GM18526 (cell line): Measurements from ENCODE around the gene NT5DC2.

Experiments
- POLR2A ChIP-seq: IDR thresholded peaks from 3 replicates; pipeline ENCODE4 v1.6.1; 2011; ENCODE audit not compliant: insufficient read length; ENCODE audit errors: extremely low read depth

The NT5DC2 gene

DNA sequence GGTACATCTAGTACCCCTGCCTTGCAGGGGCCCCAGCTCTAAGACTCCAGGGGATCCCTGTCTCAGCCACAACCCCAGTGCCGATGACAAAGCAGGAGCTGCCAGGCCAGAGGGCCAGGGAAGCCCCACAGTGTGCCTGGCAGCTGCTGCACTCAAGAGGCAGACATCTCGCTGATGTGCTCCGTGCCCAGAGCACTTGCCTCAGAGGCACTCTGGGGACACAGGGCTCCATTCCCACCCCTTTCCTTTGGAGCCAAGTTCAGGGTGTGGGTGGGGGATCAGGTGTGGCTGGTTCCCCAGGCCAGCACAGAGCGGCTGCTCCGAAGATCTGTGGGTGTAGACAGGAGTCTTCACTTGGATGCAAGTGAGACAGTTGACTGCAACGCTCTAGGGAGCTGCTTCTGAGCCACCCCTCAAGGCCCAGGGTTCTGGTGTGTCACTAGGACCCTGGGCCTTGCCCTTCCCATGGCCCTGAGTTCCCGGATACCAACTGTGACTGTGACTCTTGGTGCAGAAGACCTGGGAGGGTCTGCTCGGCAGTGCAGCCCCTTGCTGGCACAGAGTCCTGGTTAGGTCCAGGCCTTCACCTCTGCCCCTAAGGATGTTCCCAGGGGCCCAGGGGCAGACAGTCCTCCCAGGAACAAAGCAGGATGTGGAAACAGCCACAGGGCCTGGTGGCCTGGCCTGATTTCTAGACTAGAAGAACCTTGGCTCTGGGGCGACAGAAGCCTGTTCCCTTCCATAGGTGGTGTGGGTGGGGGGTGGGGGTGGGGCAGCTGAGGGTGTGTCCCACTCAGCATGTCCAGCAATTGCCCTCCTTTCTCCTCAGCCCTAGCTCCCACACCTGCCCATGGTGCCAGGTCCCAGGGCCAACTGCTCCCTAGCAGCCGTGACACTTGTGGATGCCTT, 2.5 kb downstream of the NT5DC2 start:
- TF ChIP-seq POLR2A: no peak

DNA sequence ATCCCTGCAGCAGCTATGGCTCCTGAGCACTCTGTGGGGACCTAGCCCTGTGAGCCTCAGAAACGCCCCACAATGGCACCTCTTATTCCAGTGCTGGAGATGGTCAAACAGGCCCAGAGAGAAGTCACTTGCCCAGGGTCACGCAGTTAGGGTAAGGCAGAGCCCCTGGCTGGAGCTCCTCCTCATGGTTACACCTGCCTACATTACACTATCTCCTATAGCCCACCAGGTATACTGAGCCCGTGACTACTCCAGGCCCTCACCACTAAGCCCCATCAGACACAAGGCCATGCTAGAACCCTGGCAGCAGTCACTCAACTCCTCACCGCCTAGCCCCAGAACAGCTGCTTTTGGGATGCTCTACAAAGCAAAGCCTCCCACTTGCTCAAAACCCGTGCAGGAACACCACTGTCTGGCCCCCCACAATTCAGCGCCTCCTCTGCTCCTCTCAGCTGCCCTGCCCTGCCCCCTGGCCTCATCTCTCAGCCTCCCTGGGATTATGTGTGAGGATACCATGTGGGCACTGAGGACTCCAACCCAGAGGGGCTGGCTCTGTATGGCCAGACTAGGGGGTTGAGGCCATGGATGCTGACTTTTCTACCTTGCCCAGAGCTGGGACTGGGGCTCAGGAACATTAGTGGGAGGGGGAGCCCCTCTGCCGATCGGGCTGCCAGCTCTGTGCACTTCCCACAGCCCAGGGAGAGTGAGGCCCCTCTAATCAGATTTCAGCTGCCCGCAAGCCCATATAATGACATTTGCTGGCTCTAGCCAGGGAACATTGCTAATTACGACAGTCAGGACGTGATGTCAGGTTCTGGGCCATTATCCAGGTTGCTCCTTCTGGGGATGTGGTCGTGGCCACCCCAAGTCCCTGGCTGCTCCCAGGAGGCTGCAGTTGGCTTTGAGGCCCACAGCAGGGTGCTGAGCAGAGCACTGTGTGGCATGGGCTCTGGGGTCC, 4.0 kb downstream of the NT5DC2 start:
- no peak for TF ChIP-seq POLR2A

DNA sequence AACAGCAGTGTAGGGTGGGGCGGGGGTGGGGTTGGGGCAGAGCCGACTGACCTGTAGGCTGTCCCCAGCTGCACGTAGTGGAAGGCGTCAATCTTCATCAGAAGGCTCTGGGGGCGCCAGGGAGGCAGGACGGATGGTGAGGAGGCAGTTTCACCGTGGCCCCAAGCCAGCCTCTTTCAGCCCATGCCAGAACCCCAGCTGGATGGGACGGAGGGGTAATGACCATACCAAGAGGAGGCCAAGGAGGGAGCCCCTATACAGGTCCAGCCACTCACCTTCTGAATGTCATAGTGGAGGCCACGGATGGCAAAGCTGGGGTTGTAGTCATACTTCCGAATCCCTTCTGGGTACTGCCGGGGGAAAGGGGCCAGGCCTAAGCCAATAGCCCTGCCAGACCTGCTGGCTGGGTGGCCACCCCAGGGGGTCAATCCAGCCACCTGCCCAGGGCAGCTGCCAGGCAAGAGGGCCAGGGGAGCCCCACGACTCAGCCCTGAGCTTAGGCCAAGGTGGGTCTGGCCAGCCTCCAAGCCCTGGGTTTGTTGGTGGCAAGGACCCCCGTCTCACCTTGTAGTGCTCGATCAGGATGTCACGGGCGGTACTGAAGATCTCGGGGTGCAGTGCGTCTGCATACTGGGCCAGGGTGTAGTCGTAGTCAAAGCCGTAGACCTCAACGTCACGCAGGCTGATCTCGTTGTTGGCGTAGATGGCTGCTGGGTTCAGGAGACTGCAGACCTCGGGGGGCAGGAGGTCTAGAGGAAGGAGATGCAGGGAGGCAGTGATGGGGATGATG, 4.9 kb downstream of the NT5DC2 start:
- TF ChIP-seq POLR2A: no peak

DNA sequence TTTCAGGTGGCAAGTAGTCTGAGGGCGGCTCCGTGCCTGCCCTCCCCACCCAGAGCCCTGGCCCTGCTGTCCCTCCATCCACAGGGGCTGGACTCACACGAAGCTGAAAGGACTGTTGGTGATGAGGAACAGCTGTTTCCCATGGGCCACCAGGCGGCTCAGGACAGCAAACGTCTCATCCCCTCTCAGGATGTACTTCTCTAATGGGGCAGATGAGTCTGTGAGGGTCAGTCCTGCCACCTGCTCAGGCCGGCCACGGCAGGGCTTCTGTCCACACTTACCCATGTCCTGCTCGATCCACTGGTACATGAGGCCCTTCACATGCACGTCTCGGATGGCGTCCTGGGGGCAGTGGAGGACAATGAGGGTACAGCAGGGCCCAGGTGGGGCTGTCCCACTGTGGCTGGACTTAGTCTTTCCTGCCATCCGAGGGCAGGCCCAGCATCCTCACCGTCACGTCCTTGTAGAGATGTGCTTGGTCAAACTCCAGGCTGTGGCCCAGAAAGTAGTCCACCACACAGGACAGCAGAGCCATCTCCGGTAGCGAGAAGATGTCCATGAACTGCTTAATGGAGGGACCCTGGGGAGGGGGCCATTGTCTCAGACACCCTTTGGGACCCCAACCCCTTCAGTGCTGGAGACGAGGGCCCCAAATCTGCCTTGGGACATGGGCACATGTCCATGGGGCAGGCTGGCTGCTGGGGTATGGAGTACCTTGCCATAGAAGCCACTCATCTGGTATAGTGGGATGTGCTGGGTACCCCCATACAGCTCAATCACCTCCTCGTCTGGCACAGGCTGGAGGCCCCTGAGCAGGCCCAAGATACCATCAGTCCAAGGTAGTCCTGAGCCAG, 5.7 kb downstream of the NT5DC2 start:
- no peak for TF ChIP-seq POLR2A

DNA sequence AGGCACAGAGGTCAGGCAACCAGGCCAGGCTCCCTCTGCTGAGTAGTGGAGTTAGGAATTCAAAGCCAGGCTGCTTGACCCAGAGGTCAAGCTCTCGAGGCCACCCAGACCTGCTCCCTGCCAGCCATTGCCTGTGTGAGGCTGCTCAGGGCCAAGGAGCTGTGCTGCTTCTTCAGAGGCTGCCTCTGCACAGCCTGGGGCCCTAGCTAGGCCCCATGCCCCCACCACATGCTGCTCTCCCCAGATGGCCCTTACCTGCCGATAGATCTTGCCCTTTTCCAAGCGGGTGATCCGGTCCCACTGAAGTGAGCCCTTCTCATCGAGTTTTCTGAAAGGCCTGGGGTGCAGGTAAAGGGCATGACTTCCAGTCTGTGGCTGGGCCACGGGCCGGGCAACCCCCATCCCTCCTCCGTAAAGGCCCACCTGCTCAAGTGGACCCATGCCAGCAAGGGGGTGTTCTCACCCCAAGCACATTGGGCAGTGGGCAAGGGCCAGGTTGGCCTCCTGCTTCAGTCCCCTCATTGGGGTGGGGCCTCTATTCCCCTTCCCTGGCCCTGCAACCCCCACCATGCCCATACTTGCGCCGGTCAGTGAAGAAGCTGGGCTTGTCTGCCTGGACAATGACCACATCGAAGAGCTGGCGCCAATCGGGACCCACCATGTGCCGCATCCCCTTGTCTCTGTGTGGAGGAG, 6.5 kb downstream of the NT5DC2 start:
- TF ChIP-seq POLR2A: no peak

DNA sequence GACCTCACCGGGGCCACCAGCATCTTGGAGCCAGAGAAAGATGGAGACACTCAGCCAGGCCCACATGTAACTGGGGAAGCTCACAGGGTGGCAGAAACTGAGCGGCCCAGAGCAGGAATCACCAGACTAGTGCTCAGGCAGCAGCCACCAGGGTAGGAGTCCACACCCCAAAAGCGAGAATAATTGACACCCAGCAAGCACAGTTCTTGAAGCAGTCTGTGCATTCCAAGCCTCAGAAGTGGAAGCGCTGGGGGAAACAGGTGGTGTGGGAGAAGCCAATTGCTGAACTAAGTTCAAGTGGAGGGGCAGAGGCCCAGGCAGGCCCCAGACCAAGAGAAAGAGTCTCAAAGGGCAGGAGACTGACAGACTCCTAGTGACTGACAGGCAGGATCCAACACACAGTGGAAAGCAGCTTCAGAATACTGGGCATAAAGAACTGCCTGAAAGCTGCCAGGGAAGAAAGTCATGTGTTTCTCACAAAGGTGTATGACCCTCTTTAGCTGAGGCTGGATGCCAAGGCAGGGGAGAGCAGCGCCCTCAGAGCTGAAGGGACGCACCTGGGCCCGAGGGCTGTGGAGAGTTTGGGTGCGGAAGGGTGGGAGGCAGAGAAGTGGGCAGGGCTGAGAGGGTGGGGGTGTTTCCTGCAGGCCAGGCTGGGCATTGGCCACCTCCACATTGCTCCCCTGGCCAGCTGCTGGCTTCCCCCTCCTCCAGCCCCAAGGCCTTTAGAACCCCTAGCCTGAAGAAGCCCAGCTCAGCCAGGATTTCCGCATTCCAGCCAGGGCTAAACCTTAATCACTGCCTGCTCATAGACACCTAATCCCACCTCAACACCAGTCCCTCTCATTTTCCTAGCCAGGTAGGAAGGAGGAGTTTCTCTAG, 7.7 kb downstream of the NT5DC2 start:
- no peak for TF ChIP-seq POLR2A

DNA sequence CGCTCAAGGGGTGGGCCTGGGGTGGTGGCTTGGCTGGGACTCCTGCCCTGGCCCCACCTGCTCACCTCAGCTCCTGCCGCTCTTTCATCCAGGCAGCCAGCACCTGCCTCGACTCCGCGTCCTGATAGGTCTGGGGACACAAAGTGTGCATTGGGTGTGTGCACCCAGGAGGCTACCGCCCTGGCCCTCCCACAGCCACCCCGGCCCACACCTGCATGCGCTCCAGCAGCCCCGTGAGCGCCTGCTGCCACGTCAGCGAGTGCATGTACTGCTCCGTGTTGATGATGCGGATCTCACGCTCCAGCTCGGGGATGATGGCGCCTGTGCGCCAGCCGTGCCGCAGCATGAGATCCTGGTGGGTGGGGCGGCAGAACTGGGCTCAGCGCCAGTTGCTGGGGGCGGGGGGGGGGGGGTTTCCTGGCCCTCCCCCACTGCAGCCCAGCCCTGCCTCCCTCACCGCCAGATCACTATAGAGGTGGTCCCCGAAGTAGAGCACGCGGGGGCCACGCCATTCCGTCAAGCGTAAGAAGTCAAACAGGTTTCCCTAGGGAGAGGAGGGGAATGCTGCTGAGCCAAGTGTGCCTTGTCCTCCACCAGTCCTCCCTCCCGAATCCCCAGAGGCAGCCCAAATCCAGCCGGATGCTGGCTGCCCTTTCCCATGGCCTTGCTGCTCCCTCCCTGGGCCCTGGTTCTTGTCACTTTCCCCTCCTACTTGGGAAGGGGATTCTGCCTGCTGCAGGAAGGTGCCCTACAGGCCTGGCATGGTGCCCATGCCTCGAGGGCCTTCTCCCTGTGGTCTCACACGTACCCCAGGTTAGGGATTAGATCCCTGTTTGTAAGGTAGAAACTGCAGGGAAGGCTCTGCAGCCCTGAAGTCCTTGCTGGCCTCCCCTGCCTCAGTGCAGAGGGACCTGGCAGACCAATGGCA, 8.6 kb downstream of the NT5DC2 start:
- TF ChIP-seq POLR2A: no peak

DNA sequence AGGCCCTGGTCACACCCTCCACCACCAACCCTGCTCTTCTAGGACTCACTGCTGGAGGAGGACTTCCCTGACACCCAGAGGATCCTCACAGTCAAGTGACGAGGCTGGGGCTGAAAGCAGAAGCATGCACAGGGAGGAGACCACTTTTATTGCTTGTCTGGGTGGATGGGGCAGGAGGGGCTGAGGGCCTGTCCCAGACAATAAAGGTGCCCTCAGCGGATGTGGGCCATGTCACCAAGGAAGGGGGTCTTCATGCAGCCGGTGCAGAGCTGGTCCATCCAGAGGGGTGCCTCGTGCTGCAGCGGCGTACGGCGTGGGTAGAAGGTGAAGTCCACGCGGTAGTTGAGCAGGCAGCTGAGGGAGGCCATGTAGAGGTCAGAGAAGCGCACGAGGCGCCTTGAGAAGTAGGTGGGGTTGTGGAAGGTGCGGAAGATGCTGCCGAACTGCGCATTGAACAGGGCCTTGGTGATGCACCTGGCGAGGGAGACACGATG, 9.4 kb downstream of the NT5DC2 start:
- no peak for TF ChIP-seq POLR2A

DNA sequence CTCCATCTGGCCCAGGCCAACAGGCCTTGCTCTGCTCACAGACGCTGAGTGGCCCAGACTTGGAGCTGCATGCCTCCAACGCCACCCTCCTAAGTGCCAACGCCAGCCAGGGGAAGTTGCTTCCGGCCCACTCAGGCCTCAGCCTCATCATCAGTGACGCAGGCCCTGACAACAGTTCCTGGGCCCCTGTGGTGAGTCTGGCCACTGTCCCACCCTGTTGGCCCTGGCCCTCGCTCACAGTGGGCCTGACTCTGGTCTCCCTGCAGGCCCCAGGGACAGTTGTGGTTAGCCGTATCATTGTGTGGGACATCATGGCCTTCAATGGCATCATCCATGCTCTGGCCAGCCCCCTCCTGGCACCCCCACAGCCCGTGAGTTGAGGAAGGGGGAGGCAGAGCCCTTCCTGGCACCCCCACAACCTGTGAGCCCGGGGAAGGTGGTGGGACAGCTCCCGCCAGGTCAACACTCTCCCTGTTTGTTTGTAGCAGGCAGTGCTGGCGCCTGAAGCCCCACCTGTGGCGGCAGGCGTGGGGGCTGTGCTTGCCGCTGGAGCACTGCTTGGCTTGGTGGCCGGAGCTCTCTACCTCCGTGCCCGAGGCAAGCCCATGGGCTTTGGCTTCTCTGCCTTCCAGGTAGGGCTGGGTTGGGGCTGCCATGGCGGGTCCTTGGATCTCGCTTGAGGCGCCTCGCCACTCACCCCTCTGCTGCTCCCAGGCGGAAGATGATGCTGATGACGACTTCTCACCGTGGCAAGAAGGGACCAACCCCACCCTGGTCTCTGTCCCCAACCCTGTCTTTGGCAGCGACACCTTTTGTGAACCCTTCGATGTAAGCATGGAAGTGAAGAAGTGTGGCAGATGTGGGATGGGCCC, 10.0 kb downstream of the NT5DC2 start:
- no peak for TF ChIP-seq POLR2A

DNA sequence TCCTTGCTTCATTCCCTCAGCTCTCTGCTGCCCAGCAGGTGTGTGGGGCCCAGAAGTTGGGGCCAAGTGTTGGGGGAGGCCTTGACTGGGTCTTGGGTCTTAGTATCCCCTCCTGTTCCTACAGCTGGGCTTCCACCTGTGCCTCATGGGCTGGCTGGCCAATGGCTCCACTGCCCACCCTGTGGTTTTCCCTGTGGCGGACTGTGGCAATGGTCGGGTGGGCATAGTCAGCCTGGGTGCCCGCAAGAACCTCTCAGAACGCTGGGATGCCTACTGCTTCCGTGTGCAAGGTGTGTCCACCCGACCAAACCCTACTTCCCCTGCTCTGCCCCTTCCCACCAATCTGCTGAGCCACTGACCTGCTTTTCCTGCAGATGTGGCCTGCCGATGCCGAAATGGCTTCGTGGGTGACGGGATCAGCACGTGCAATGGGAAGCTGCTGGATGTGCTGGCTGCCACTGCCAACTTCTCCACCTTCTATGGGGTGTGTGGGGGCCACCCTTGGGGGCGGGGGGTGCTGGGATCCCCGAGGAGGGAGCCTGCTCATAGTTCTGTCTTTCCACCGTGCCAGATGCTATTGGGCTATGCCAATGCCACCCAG, 10.9 kb downstream of the NT5DC2 start:
- no peak for TF ChIP-seq POLR2A
